HL-60 (cell line): ENCODE data around the gene ENO3.

ENCODE experiments used
- DNase-seq, 2 experiments: peaks; one replicate each; pipeline ENCODE4 v3.0.0-alpha.2; 2010 to 2020; ENCODE audit warnings: low read depth in 1 of 2, low spot score in 1 of 2
- H3K27ac ChIP-seq: fragments of 250-450 bp; sonication (Bioruptor Pico); replicated peaks from 2 replicates; pipeline ENCODE4 v1.5.1; 2020; ENCODE audit warnings: mild to moderate bottlenecking, moderate library complexity
- H3K27me3 ChIP-seq: fragments of 250-450 bp; sonication (Bioruptor Pico); 2 replicates; pipeline ENCODE4 v1.5.1; 2021; ENCODE audit warnings: mild to moderate bottlenecking, moderate library complexity; ENCODE audit not compliant: insufficient read depth, poor library complexity, severe bottlenecking
- H3K4me3 ChIP-seq: replicated peaks from 2 replicates; pipeline ENCODE4 v1.5.1; 2011; ENCODE audit warnings: mild to moderate bottlenecking, control low read depth, low read length; ENCODE audit not compliant: insufficient read depth
- GABPA ChIP-seq: IDR thresholded peaks from 2 replicates; pipeline ENCODE4 v1.6.1; 2012; ENCODE audit warnings: low read depth
- POLR2AphosphoS5 ChIP-seq: IDR thresholded peaks from 2 replicates; pipeline ENCODE4 v1.6.1; 2012; ENCODE audit warnings: low read depth
- SPI1 ChIP-seq: IDR thresholded peaks from 2 replicates; pipeline ENCODE4 v1.6.1; 2012; ENCODE audit warnings: low read depth, mild to moderate bottlenecking, borderline replicate concordance
- TF ChIP-seq, protein P1 (sequence below): IDR thresholded peaks from one replicate; pipeline ENCODE4 v1.5.1; 2011; ENCODE audit warnings: low read length, control low read depth, inconsistent platforms; ENCODE audit not compliant: insufficient read depth
- TF ChIP-seq, protein P2 (sequence below): IDR thresholded peaks from 2 replicates; pipeline ENCODE4 v1.6.1; 2012; ENCODE audit warnings: low read depth; ENCODE audit not compliant: insufficient replicate concordance

ENO3 gene

DNA sequence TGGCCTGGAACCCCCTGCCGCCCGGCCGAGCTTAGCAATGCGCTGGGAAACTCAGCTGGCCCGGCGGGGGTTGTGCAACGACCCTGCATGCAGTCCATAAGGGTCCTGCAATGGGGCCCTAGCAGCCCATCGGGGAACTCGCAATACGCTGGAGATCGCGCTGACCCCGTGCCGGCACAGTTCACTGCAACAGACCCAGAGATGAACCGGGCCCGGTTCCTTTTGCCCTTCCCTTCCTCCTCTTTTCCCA, 11.4 kb upstream of the ENO3 start:
- H3K4me3 ChIP-seq = peak overlapping the region; percentile 55
- TF ChIP-seq, protein P1, sequence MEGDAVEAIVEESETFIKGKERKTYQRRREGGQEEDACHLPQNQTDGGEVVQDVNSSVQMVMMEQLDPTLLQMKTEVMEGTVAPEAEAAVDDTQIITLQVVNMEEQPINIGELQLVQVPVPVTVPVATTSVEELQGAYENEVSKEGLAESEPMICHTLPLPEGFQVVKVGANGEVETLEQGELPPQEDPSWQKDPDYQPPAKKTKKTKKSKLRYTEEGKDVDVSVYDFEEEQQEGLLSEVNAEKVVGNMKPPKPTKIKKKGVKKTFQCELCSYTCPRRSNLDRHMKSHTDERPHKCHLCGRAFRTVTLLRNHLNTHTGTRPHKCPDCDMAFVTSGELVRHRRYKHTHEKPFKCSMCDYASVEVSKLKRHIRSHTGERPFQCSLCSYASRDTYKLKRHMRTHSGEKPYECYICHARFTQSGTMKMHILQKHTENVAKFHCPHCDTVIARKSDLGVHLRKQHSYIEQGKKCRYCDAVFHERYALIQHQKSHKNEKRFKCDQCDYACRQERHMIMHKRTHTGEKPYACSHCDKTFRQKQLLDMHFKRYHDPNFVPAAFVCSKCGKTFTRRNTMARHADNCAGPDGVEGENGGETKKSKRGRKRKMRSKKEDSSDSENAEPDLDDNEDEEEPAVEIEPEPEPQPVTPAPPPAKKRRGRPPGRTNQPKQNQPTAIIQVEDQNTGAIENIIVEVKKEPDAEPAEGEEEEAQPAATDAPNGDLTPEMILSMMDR = no peak
- TF ChIP-seq SPI1 (no peak), GABPA (no peak), POLR2AphosphoS5 (no peak)
- TF ChIP-seq, protein P2, sequence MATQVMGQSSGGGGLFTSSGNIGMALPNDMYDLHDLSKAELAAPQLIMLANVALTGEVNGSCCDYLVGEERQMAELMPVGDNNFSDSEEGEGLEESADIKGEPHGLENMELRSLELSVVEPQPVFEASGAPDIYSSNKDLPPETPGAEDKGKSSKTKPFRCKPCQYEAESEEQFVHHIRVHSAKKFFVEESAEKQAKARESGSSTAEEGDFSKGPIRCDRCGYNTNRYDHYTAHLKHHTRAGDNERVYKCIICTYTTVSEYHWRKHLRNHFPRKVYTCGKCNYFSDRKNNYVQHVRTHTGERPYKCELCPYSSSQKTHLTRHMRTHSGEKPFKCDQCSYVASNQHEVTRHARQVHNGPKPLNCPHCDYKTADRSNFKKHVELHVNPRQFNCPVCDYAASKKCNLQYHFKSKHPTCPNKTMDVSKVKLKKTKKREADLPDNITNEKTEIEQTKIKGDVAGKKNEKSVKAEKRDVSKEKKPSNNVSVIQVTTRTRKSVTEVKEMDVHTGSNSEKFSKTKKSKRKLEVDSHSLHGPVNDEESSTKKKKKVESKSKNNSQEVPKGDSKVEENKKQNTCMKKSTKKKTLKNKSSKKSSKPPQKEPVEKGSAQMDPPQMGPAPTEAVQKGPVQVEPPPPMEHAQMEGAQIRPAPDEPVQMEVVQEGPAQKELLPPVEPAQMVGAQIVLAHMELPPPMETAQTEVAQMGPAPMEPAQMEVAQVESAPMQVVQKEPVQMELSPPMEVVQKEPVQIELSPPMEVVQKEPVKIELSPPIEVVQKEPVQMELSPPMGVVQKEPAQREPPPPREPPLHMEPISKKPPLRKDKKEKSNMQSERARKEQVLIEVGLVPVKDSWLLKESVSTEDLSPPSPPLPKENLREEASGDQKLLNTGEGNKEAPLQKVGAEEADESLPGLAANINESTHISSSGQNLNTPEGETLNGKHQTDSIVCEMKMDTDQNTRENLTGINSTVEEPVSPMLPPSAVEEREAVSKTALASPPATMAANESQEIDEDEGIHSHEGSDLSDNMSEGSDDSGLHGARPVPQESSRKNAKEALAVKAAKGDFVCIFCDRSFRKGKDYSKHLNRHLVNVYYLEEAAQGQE = no peak
- peak overlapping the region; percentile 86 for H3K27ac ChIP-seq
- DNase-seq = peak in 1 of 2 experiments; percentile 11
- no peaks in the 10 kb centered on the region for H3K27me3 ChIP-seq

DNA sequence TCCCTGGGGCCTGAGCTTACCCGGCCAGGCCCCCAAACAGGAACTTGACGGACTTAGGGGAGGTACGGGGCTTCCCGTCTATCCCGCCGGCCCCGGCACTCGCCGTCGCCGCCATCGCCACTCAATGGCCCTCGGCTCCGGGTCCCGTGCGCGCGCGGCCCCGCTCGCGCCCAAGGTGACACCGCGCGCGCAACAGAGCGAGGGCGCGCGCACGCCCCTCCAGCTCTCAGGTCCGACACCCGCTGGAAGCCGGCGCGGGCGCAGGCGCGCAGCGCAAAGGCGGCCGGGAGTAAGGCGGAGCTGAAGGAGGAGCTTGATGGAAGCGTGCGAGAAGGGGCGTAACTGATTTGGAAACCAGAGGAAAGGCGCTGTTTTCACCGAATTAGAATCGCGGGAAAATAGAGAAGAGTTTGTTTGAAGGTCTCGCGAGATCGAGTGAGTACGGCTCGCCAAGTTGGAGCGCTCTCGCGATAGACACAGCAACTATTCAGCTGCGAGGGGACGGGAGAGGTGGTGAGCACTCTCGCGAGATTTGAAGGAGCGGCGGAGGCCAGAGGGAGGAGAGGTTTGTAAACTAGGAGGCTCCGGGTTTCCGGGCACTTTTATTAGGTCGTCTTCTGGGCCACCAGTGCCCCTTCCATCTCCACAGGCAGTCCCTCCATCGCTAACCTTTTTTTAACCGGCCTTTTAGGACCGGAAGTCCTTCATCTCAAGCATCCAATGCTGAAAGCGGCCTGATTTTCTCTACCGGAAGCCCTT, 10.9 kb upstream of the ENO3 start, which contains the start of the genes RNF167 and SLC25A11:
TSS of gene RNF167 (plus strand) at position 473 of the 759 bp plus-strand sequence. CDS start 642 bp downstream, outside the sequence.
TSS of gene SLC25A11 (minus strand) at position 251 of the 759 bp plus-strand sequence. CDS start at position 115, 136 bp downstream.
- no peak for TF ChIP-seq SPI1
- peak; percentile 39; the same call in 1 of the 2 replicates for TF ChIP-seq POLR2AphosphoS5
- peak within 1 kb of the TSS; percentile 55 for H3K4me3 ChIP-seq
- peak; percentile 88 to 95 for DNase-seq

DNA sequence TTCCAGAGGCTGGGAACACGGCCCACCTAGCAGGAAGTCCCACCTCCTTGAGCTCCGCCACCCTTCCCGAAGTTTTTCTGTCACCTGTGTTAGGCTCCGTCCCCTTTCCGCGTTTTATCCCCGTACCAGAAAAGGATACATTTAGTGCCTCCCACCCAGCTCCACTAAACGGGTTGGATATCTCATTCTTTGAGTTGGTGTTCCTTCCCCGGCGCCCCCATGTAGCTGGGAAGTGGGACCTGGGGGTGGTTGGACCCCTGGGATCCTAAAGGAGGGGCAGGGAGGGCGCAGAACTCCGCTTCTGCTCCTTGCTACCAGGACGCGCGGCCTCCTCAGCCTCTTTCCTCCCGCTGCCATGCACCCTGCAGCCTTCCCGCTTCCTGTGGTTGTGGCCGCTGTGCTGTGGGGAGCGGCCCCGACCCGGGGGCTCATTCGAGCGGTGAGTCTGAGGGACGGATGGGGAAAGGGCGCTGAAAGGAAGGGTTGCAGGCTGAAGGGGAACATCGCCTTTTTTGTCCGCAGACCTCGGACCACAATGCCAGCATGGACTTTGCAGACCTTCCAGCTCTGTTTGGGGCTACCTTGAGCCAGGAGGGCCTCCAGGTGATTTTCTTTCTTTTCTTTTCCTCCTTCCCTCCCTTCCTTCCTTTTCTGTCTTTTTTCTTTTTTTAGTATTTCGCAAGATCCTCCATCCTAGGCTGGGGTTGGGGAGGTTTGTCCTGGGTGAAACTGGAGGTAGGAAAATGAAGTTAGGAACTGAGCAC, 10.2 kb upstream of the ENO3 start:
- Histone ChIP-seq H3K27ac (peak overlapping the region; percentile 95), H3K27me3 (no peaks in the 10 kb centered on the region), H3K4me3 (peak overlapping the region; percentile 50)
- TF ChIP-seq GABPA (peak; percentile 73), SPI1 (no peak), POLR2AphosphoS5 (peak; percentile 16; the same call in 1 of the 2 replicates)
- TF ChIP-seq, protein P1 = no peak
- TF ChIP-seq, protein P2 = no peak
- DNase-seq = peak in 1 of 2 experiments; percentile 27

More for the DNA sequence above, 10.9 kb upstream of the ENO3 start, which contains the start of the genes RNF167 and SLC25A11:
- Histone ChIP-seq H3K27me3 (no peaks in the 10 kb centered on the region), H3K27ac (peak within 1 kb of the TSS; percentile 95)

DNA sequence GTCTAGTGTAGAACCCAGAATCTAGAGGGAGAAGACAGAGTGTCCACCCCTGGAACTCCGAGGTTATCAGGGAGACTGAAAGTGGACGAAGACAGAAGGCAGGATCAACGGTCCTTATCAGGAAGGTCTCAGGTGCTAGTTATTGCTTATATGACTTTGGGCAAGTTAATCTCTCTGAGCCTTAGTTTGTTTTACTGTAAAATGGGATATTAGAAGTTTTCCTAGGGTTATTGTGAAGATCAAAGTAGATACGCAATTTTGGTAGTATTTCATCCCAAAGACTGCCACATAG, 9.7 kb upstream of the ENO3 start:
- Histone ChIP-seq H3K27ac (peak overlapping the region; percentile 95), H3K27me3 (no peaks in the 10 kb centered on the region), H3K4me3 (peak overlapping the region; percentile 50)
- DNase-seq = no peak
- TF ChIP-seq, protein P2 = no peak
- TF ChIP-seq, protein P1 = no peak
- no peak for TF ChIP-seq POLR2AphosphoS5
- no peak for TF ChIP-seq GABPA
- no peak for TF ChIP-seq SPI1
